Measurements from ENCODE around the gene SARNP. TPM values are rescaled to one million over a fixed set of nuclear protein-coding genes. Genes with fewer than 3 reads are reported as not detected.

SARNP gene
- total RNA-seq, 1 donor: 53.6 TPM

GRCh38 chr12:55777856-55778255 is 39.7 kb downstream of the SARNP start:
- Histone ChIP-seq H3K4me1 (ENCODE audit: insufficient read depth, low read length) (no peaks in the 10 kb centered on the region), H2AFZ (ENCODE audit: low read length) (no peak overlapping the region), H3K9me3 (ENCODE audit: low read depth, low read length) (no peaks in the 10 kb centered on the region), H3K27ac (ENCODE audit: low read depth, low read length) (no peak overlapping the region), H3K4me2 (ENCODE audit: insufficient read depth, low read length) (no peak overlapping the region), H3K27me3 (ENCODE audit: insufficient read depth, low read length) (no peaks in the 10 kb centered on the region), H4K20me1 (ENCODE audit: insufficient read depth, low read length) (no peaks in the 10 kb centered on the region), H3K36me3 (ENCODE audit: insufficient read depth, low read length) (peaks cover 49% of the 10 kb centered on the region), H3K4me3 (ENCODE audit: insufficient read depth, low read length) (no peak overlapping the region), H3K79me2 (ENCODE audit: insufficient read depth, low read length) (peaks cover 10% of the 10 kb centered on the region)
- no peak for DNase-seq (ENCODE audit: insufficient read length, low spot score, missing footprints)
- no peak for TF ChIP-seq CTCF (IDR thresholded peaks at IDR 0.05; ENCODE audit: extremely low read depth, low read depth, low read length)

GRCh38 chr12:55771736-55772135 is 45.8 kb downstream of the SARNP start:
- Histone ChIP-seq H3K36me3 (ENCODE audit: insufficient read depth, low read length) (peaks cover 36% of the 10 kb centered on the region), H3K27ac (ENCODE audit: low read depth, low read length) (no peak overlapping the region)
- TF ChIP-seq CTCF (IDR thresholded peaks at IDR 0.05; ENCODE audit: extremely low read depth, low read depth, low read length): no peak

GRCh38 chr12:55767156-55767555 is 50.4 kb downstream of the SARNP start:
- H3K4me3 ChIP-seq (ENCODE audit: insufficient read depth, low read length): no peak overlapping the region
- no peaks in the 10 kb centered on the region for H3K27me3 ChIP-seq (ENCODE audit: insufficient read depth, low read length)
- H3K79me2 ChIP-seq (ENCODE audit: insufficient read depth, low read length): peaks cover 28% of the 10 kb centered on the region
- no peak overlapping the region for H3K27ac ChIP-seq (ENCODE audit: low read depth, low read length)
- H4K20me1 ChIP-seq (ENCODE audit: insufficient read depth, low read length): peaks cover 5% of the 10 kb centered on the region
- no peak for TF ChIP-seq CTCF (IDR thresholded peaks at IDR 0.05; ENCODE audit: extremely low read depth, low read depth, low read length)
- no peak overlapping the region for H2AFZ ChIP-seq (ENCODE audit: low read length)
- H3K4me2 ChIP-seq (ENCODE audit: insufficient read depth, low read length): no peak overlapping the region
- H3K36me3 ChIP-seq (ENCODE audit: insufficient read depth, low read length): peaks cover 42% of the 10 kb centered on the region
- no peaks in the 10 kb centered on the region for H3K4me1 ChIP-seq (ENCODE audit: insufficient read depth, low read length)
- no peaks in the 10 kb centered on the region for H3K9me3 ChIP-seq (ENCODE audit: low read depth, low read length)
- no peak for DNase-seq (ENCODE audit: insufficient read length, low spot score, missing footprints)

More at GRCh38 chr12:55771736-55772135, 45.8 kb downstream of the SARNP start:
- peaks cover 3% of the 10 kb centered on the region for H4K20me1 ChIP-seq (ENCODE audit: insufficient read depth, low read length)
- no peaks in the 10 kb centered on the region for H3K4me1 ChIP-seq (ENCODE audit: insufficient read depth, low read length)
- H2AFZ ChIP-seq (ENCODE audit: low read length): no peak overlapping the region
- no peaks in the 10 kb centered on the region for H3K9me3 ChIP-seq (ENCODE audit: low read depth, low read length)
- H3K4me3 ChIP-seq (ENCODE audit: insufficient read depth, low read length): no peak overlapping the region
- no peak overlapping the region for H3K4me2 ChIP-seq (ENCODE audit: insufficient read depth, low read length)
- no peaks in the 10 kb centered on the region for H3K27me3 ChIP-seq (ENCODE audit: insufficient read depth, low read length)
- no peak for DNase-seq (ENCODE audit: insufficient read length, low spot score, missing footprints)
- H3K79me2 ChIP-seq (ENCODE audit: insufficient read depth, low read length): peaks cover 30% of the 10 kb centered on the region

GRCh38 chr12:55765736-55766290 is 51.7 kb downstream of the SARNP start:
- Histone ChIP-seq H3K27ac (ENCODE audit: low read depth, low read length) (no peak overlapping the region), H3K36me3 (ENCODE audit: insufficient read depth, low read length) (peaks cover 38% of the 10 kb centered on the region), H3K4me2 (ENCODE audit: insufficient read depth, low read length) (no peak overlapping the region), H2AFZ (ENCODE audit: low read length) (no peak overlapping the region), H3K4me3 (ENCODE audit: insufficient read depth, low read length) (no peak overlapping the region), H3K4me1 (ENCODE audit: insufficient read depth, low read length) (no peaks in the 10 kb centered on the region), H3K79me2 (ENCODE audit: insufficient read depth, low read length) (peaks cover 19% of the 10 kb centered on the region), H4K20me1 (ENCODE audit: insufficient read depth, low read length) (peaks cover 2% of the 10 kb centered on the region), H3K9me3 (ENCODE audit: low read depth, low read length) (no peaks in the 10 kb centered on the region), H3K27me3 (ENCODE audit: insufficient read depth, low read length) (no peaks in the 10 kb centered on the region)
- DNase-seq (ENCODE audit: insufficient read length, low spot score, missing footprints): no peak
- no peak for TF ChIP-seq CTCF (IDR thresholded peaks at IDR 0.05; ENCODE audit: extremely low read depth, low read depth, low read length)
